Breast epithelium (tissue), 3 donors: Measurements from ENCODE around the gene UBR2.

Experiments
- POLR2A ChIP-seq: fragments of 450-650 bp; IDR thresholded peaks from one replicate; pipeline ENCODE4 v1.6.1; 2016; ENCODE audit warnings: antibody characterized with exemption, mild to moderate bottlenecking, moderate library complexity
- TF ChIP-seq, protein P1 (sequence below), 3 donors: fragments of 450-650 bp; IDR thresholded peaks; one replicate each; pipeline ENCODE4 v1.5.1; 2016 to 2017; ENCODE audit warnings: antibody characterized with exemption in 3 of 3, mild to moderate bottlenecking in 3 of 3, moderate library complexity in 3 of 3

DNA sequence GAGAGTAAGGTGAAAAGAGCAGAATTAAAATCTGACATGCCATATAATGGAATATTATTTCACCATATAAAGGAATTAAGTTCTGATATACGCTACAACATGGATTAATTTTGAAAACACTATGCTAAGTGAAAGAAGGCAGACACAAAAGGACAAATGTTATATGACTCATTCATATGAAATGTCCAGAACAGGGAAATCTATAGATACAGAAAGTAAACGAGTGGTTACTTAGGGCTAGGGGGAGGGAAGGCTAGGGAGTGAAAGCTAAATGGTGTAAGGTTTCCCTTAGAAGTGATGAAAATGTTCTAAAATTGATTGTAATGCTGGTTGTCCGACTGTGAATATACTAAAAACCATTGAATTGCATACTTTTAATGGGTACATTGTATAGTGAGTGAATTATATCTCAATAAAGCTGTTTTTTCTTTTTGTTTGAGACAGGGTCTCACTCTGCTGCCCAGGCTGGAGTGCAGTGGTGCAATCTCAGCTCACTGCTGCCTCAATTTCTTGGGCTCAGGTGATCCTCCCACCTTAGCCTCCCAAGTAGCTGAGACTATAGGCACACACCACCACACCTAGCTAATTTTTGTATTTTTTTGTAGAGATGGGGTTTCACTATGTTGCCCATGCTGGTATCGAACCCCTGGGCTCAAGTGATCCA lies 150.4 kb downstream of the UBR2 start:
- TF ChIP-seq, protein P1, sequence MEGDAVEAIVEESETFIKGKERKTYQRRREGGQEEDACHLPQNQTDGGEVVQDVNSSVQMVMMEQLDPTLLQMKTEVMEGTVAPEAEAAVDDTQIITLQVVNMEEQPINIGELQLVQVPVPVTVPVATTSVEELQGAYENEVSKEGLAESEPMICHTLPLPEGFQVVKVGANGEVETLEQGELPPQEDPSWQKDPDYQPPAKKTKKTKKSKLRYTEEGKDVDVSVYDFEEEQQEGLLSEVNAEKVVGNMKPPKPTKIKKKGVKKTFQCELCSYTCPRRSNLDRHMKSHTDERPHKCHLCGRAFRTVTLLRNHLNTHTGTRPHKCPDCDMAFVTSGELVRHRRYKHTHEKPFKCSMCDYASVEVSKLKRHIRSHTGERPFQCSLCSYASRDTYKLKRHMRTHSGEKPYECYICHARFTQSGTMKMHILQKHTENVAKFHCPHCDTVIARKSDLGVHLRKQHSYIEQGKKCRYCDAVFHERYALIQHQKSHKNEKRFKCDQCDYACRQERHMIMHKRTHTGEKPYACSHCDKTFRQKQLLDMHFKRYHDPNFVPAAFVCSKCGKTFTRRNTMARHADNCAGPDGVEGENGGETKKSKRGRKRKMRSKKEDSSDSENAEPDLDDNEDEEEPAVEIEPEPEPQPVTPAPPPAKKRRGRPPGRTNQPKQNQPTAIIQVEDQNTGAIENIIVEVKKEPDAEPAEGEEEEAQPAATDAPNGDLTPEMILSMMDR (IDR thresholded peaks at IDR 0.05) = no peak
- no peak for TF ChIP-seq POLR2A
